OCI-LY1 (cell line): ENCODE results near the gene THEM4.

Experiments used
- H2AFZ ChIP-seq: fragments of 200-600 bp; sonication (generic), shearing (Covaris generic); 2 replicates; pipeline ENCODE4 v1.6.0; 2014; ENCODE audit warnings: antibody characterized with exemption, mild to moderate bottlenecking, low read length
- H3F3A ChIP-seq: fragments of 200-600 bp; sonication (generic), shearing (Covaris generic); 2 replicates; pipeline ENCODE4 v1.6.0; 2014; ENCODE audit warnings: mild to moderate bottlenecking, antibody characterized with exemption, low read length, moderate library complexity; ENCODE audit not compliant: insufficient read depth
- H3K27ac ChIP-seq: fragments of 200-600 bp; sonication (generic); 2 replicates; pipeline ENCODE4 v1.5.1; 2014; ENCODE audit warnings: low read length, mixed run types, mild to moderate bottlenecking, low read depth; ENCODE audit not compliant: poor library complexity, severe bottlenecking
- H3K27me3 ChIP-seq: fragments of 200-600 bp; sonication (generic); 2 replicates; pipeline ENCODE4 v1.6.0; 2014; ENCODE audit warnings: antibody characterized with exemption, mild to moderate bottlenecking, low read length, moderate library complexity; ENCODE audit not compliant: insufficient read depth
- H3K36me3 ChIP-seq: fragments of 200-600 bp; sonication (generic); 2 replicates; pipeline ENCODE4 v1.6.1; 2014; ENCODE audit warnings: mild to moderate bottlenecking, antibody characterized with exemption, low read length, moderate library complexity, mixed read lengths; ENCODE audit not compliant: insufficient read depth
- H3K4me1 ChIP-seq: fragments of 200-600 bp; sonication (generic); 2 replicates; pipeline ENCODE4 v1.5.1; 2014; ENCODE audit warnings: mild to moderate bottlenecking, low read length, moderate library complexity; ENCODE audit not compliant: insufficient read depth, severe bottlenecking
- H3K4me2 ChIP-seq: fragments of 200-600 bp; sonication (generic), shearing (Covaris generic); 2 replicates; pipeline ENCODE4 v1.6.1; 2014; ENCODE audit warnings: low read length
- H3K4me3 ChIP-seq: fragments of 200-600 bp; sonication (generic); 2 replicates; pipeline ENCODE4 v1.5.1; 2014; ENCODE audit warnings: low read length, low read depth, mild to moderate bottlenecking, mixed read lengths; ENCODE audit not compliant: poor library complexity, severe bottlenecking
- H3K79me2 ChIP-seq: fragments of 200-600 bp; shearing (Covaris generic); 2 replicates; pipeline ENCODE4 v1.6.1; 2016; ENCODE audit warnings: mixed run types, low read length, mixed read lengths; ENCODE audit not compliant: insufficient read depth
- H3K9ac ChIP-seq: fragments of 200-600 bp; sonication (generic), shearing (Covaris generic); 2 replicates; pipeline ENCODE4 v1.6.1; 2014; ENCODE audit warnings: mild to moderate bottlenecking, low read length, mixed read lengths
- H3K9me2 ChIP-seq: fragments of 200-600 bp; sonication (generic), shearing (Covaris generic); 2 replicates; pipeline ENCODE4 v1.6.1; 2014; ENCODE audit warnings: low read depth, mild to moderate bottlenecking, low read length, mixed read lengths
- H3K9me3 ChIP-seq: fragments of 200-600 bp; shearing (Covaris generic); 2 replicates; pipeline ENCODE4 v1.6.1; 2014; ENCODE audit warnings: low read length, mixed read lengths
- H4K20me1 ChIP-seq: fragments of 200-600 bp; sonication (generic), shearing (Covaris generic); 2 replicates; pipeline ENCODE4 v1.6.0; 2016; ENCODE audit warnings: mild to moderate bottlenecking, low read length; ENCODE audit not compliant: insufficient read depth
- EZH2 ChIP-seq: fragments of 200-600 bp; sonication (generic), shearing (Covaris generic); IDR thresholded peaks from 2 replicates; pipeline ENCODE4 v1.8.0; 2017; ENCODE audit warnings: borderline replicate concordance, mixed run types, mild to moderate bottlenecking, antibody characterized with exemption, low read length, moderate library complexity, mixed read lengths
- TF ChIP-seq, protein P1 (sequence below): fragments of 200-600 bp; sonication (generic), shearing (Covaris generic); IDR thresholded peaks from 2 replicates; pipeline ENCODE4 v1.5.1; 2017; ENCODE audit warnings: mild to moderate bottlenecking, antibody characterized with exemption, low read length, moderate library complexity, mixed read lengths

THEM4 gene

DNA sequence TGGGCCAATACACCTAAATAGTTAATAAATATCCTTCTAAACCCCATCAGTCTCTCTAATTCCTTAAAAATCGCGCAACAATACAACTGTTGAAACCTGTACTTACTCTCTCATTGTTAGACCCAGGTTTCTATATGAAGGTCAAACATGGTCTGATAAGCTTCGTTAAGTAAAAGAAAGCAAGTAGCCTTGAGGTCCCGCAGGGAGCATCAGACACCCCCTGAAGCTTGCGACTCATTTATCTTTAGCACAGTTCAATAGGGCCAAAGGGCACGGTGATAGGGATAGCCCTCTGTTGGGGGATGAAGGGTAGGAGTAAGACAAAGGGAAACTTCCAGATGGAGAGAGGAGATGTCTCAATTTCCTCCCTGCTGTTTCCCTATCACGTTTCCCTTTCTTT, 27.3 kb upstream of the THEM4 start:
- no peak overlapping the region for H3K4me2 ChIP-seq
- TF ChIP-seq, protein P1, sequence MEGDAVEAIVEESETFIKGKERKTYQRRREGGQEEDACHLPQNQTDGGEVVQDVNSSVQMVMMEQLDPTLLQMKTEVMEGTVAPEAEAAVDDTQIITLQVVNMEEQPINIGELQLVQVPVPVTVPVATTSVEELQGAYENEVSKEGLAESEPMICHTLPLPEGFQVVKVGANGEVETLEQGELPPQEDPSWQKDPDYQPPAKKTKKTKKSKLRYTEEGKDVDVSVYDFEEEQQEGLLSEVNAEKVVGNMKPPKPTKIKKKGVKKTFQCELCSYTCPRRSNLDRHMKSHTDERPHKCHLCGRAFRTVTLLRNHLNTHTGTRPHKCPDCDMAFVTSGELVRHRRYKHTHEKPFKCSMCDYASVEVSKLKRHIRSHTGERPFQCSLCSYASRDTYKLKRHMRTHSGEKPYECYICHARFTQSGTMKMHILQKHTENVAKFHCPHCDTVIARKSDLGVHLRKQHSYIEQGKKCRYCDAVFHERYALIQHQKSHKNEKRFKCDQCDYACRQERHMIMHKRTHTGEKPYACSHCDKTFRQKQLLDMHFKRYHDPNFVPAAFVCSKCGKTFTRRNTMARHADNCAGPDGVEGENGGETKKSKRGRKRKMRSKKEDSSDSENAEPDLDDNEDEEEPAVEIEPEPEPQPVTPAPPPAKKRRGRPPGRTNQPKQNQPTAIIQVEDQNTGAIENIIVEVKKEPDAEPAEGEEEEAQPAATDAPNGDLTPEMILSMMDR: no peak
- no peak for TF ChIP-seq EZH2
- no peaks in the 10 kb centered on the region for H3K79me2 ChIP-seq
- H3K27ac ChIP-seq: no peak overlapping the region
- H3F3A ChIP-seq: no peaks in the 10 kb centered on the region
- H3K9me2 ChIP-seq: no peaks in the 10 kb centered on the region
- H3K4me1 ChIP-seq: no peaks in the 10 kb centered on the region
- H4K20me1 ChIP-seq: no peaks in the 10 kb centered on the region
- H3K4me3 ChIP-seq: no peak overlapping the region
- H2AFZ ChIP-seq: no peak overlapping the region
- H3K9ac ChIP-seq: no peak overlapping the region
- H3K36me3 ChIP-seq: no peaks in the 10 kb centered on the region
- no peaks in the 10 kb centered on the region for H3K27me3 ChIP-seq
- no peaks in the 10 kb centered on the region for H3K9me3 ChIP-seq

GRCh38 chr1:151935894-151936602, 26.7 kb upstream of the THEM4 start:
- TF ChIP-seq, protein P1: no peak
- no peak for TF ChIP-seq EZH2
- Histone ChIP-seq H3K9me2 (no peaks in the 10 kb centered on the region), H3K9ac (no peak overlapping the region), H3K79me2 (no peaks in the 10 kb centered on the region), H4K20me1 (no peaks in the 10 kb centered on the region), H3K4me2 (no peak overlapping the region), H3K27me3 (no peaks in the 10 kb centered on the region), H3K4me3 (no peak overlapping the region), H3K9me3 (no peaks in the 10 kb centered on the region), H3K36me3 (no peaks in the 10 kb centered on the region), H3K4me1 (no peaks in the 10 kb centered on the region), H3K27ac (no peak overlapping the region), H3F3A (no peaks in the 10 kb centered on the region), H2AFZ (no peak overlapping the region)

DNA sequence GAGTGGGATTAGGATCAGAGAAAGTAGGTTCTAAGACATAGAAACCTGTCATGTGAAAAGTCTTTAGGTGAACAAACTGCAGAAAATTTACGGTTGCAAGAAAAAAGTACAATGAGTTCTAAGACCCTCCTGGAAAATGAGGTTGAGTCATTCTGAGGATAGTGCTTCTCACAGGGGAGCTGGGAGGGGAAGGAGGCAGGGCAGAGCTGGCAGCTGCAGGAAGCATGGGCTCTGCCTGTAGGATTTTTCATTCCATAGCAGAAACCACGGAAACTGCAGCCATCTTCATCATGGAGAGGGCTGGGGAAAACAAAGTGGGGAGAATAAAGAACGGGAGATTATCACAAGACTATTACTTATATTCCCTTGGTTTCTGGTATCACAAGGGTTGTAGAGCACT, 25.8 kb upstream of the THEM4 start:
- Histone ChIP-seq H3K9me2 (no peaks in the 10 kb centered on the region), H3K4me3 (no peak overlapping the region), H2AFZ (no peak overlapping the region), H3K36me3 (no peaks in the 10 kb centered on the region; the same call in 1 of the 2 replicates), H3K27ac (no peak overlapping the region), H3K9ac (no peak overlapping the region), H4K20me1 (no peaks in the 10 kb centered on the region), H3K9me3 (no peaks in the 10 kb centered on the region), H3K4me2 (no peak overlapping the region), H3K79me2 (no peaks in the 10 kb centered on the region), H3F3A (no peaks in the 10 kb centered on the region), H3K4me1 (no peaks in the 10 kb centered on the region), H3K27me3 (no peaks in the 10 kb centered on the region)
- TF ChIP-seq, protein P1: no peak
- no peak for TF ChIP-seq EZH2
